ENCODE results near the gene HMGCL. TPM values are rescaled to one million over a fixed set of nuclear protein-coding genes. Genes with fewer than 3 reads are reported as not detected.

Gene HMGCL
- total and polyA plus RNA-seq, 2 of the 13 experiments (the other 11 are each of a cell fraction or from before 2014, with no cell fraction given), result 21.3 to 41.4 TPM

DNA sequence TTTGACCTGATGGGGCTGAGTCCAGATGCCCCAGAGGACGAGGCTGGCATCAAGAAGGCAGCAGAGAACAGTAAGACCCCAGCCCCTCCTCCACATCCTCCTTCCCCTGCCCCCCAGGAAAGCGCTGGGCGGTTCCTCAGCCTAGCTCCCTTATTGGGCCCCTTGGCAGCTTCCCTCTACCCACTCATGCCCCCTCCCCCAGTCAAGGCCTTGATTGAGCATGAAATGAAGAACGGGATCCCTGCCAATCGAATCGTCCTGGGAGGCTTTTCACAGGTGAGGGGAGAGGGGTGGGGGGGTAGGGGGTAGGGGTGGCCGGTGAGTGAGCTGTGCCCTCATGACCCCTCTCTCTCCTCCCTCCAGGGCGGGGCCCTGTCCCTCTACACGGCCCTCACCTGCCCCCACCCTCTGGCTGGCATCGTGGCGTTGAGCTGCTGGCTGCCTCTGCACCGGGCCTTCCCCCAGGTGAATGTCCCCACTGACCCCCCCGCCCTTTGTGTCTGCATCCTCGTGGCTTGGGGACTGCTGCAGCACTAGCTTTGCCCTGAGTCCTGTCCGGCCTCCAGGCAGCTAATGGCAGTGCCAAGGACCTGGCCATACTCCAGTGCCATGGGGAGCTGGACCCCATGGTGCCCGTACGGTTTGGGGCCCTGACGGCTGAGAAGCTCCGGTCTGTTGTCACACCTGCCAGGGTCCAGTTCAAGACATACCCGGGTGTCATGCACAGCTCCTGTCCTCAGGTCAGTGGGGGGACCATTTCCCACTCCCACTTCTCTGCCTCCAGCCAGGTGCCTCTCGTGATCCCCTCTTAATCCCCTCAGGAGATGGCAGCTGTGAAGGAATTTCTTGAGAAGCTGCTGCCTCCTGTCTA is 31.1 kb downstream of the HMGCL start (continued):
- no peak for TF ChIP-seq MIER3 (CRISPR knock-in tag; IDR thresholded peaks at IDR 0.05; ENCODE audit: borderline replicate concordance)
- peak; percentile 69 for TF ChIP-seq AGO2 (optimal IDR thresholded peaks at IDR 0.05; ENCODE audit: low read depth, low read length)
- no peak for TF ChIP-seq SIN3B (IDR thresholded peaks at IDR 0.05; ENCODE audit: low read length)
- no peak for TF ChIP-seq NBN (conservative IDR thresholded peaks at IDR 0.05)
- TF ChIP-seq NKX3-1 (CRISPR knock-in tag; IDR thresholded peaks at IDR 0.05), result no peak
- no peak for TF ChIP-seq ZNF296 (CRISPR knock-in tag; conservative IDR thresholded peaks at IDR 0.05)
- TF ChIP-seq ZNF235 (CRISPR knock-in tag; IDR thresholded peaks at IDR 0.05; ENCODE audit: borderline replicate concordance), result no peak
- TF ChIP-seq, protein P1, sequence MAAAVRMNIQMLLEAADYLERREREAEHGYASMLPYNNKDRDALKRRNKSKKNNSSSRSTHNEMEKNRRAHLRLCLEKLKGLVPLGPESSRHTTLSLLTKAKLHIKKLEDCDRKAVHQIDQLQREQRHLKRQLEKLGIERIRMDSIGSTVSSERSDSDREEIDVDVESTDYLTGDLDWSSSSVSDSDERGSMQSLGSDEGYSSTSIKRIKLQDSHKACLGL (CRISPR knock-in tag; IDR thresholded peaks at IDR 0.05), result no peak
- no peak for TF ChIP-seq ZNF776 (CRISPR knock-in tag; IDR thresholded peaks at IDR 0.05)

DNA sequence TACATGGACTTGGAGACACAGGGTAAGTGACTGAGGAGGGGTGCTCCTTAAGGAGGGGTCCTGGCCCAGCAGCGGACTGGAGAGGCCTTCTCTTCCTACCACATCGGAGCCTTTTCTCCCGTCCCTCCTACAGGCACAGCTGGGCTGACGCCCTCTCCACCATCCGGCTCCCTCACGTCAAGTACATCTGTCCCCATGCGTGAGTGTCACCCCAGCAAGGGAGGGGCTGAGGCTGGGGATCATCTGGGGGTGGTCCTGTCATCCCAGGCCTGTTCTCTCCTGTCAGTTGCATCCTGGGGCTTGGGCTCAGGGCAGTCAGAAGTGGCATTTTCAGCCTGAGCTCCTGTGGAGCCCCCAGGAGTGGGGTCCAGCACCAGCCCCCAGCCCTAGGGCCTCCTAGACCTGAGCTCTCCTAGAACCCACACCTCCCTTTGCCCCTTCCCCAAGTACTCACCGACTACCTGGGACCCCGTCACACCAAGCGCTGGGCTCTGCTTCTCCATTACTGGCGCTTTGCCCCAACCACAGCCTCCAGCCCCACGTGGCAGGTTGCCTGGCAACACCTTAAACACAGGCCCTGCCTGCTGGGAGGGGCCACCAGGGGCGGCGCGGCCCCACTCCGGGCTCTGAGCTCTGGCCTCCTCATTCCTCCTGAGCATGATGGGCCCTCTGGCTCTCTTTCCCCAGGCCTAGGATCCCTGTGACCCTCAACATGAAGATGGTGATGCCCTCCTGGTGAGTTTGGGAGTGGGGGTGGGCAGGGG is 32.0 kb downstream of the HMGCL start:
- Histone ChIP-seq H2AFZ (ENCODE audit: low read length) (no peak overlapping the region), H3K9me3 (ENCODE audit: low read length) (no peaks in the 10 kb centered on the region), H3K9ac (ENCODE audit: insufficient read depth, low read depth, low read length) (no peak overlapping the region), H3K36me3 (replicated peaks in 1 of 2; ENCODE audit: control insufficient read depth in 1 of 2, insufficient read depth in 2 of 2, low read length in 2 of 2) (peaks cover 16 to 43% of the 10 kb centered on the region in 2 experiments; a peak in 4 of 5 replicates), H4K20me1 (ENCODE audit: insufficient read depth, low read length) (peaks cover 4% of the 10 kb centered on the region; the same call in 1 of the 2 replicates), H3K4me2 (ENCODE audit: low read depth, low read length) (peak overlapping the region; percentile 99; the same call in 1 of the 2 replicates), H3K4me1 (ENCODE audit: insufficient read depth, low read length) (peaks cover 39% of the 10 kb centered on the region), H3K4me3 (replicated peaks in 1 of 3; ENCODE audit: insufficient read depth in 1 of 3, low read depth in 2 of 3, low read length in 3 of 3) (no peak overlapping the region), H3K79me2 (ENCODE audit: insufficient read depth, low read length) (peaks cover 22% of the 10 kb centered on the region), H3K27me3 (ENCODE audit: control insufficient read depth in 1 of 2, insufficient read depth in 2 of 2, low read length in 2 of 2) (no peaks in the 10 kb centered on the region; a peak in 1 of 5 replicates), H3K27ac (ENCODE audit: extremely low read length, insufficient read depth, low read length) (no peak overlapping the region)
- ChIA-PET CTCF (ENCODE audit: low intra/inter-chr PET ratio, low total read pairs) (no interaction called here), POLR2A (interaction anchor here (10.9 kb wide), 1 partner anchor 16 kb away, joined by 154 read pairs; the partner anchor contains the start of gene PITHD1)
- in situ Hi-C loops (cut with HindIII; ENCODE audit: extremely low pct_ligation_motif_present, low pct_unique_long_range_greater_than_20kb), result no loop called here
- DNase-seq (ENCODE audit: low spot score), result no peak
- peak; percentile 43; the same call in 1 of the 2 replicates for TF ChIP-seq POLR2G (IDR thresholded peaks at IDR 0.05; ENCODE audit: low read depth, low read length)
- TF ChIP-seq, protein P2, sequence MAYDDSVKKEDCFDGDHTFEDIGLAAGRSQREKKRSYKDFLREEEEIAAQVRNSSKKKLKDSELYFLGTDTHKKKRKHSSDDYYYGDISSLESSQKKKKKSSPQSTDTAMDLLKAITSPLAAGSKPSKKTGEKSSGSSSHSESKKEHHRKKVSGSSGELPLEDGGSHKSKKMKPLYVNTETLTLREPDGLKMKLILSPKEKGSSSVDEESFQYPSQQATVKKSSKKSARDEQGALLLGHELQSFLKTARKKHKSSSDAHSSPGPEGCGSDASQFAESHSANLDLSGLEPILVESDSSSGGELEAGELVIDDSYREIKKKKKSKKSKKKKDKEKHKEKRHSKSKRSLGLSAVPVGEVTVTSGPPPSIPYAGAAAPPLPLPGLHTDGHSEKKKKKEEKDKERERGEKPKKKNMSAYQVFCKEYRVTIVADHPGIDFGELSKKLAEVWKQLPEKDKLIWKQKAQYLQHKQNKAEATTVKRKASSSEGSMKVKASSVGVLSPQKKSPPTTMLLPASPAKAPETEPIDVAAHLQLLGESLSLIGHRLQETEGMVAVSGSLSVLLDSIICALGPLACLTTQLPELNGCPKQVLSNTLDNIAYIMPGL (CRISPR knock-in tag; IDR thresholded peaks at IDR 0.05; ENCODE audit: borderline replicate concordance in 1 of 2, low read depth in 1 of 2), result no peak
- peak; percentile 88 for TF ChIP-seq AGO2 (optimal IDR thresholded peaks at IDR 0.05; ENCODE audit: low read depth, low read length)
- TF ChIP-seq AGO1 (IDR thresholded peaks at IDR 0.05; ENCODE audit: low read depth, low read length, poor library complexity, severe bottlenecking), result peak; percentile 61
- intact Hi-C loops (cut with micrococcal nuclease; ENCODE audit: unreplicated experiment), result no loop called here
- no TSS peak for BruUV-seq (replicated peaks)
- ATAC-seq, result no peak
- WGBS (ENCODE audit: low lambda C conversion rate), result 94% methylated on average over 11 of the region's 16 CpGs
- FAIRE-seq, result no peak
